ENCODE data around the gene LRP1B.
"Not testable (repeated sequence)": the region's sequence is repeated elsewhere in the genome, so short reads cannot be mapped to it uniquely, and the experiment has no call there.

Gene LRP1B

DNA sequence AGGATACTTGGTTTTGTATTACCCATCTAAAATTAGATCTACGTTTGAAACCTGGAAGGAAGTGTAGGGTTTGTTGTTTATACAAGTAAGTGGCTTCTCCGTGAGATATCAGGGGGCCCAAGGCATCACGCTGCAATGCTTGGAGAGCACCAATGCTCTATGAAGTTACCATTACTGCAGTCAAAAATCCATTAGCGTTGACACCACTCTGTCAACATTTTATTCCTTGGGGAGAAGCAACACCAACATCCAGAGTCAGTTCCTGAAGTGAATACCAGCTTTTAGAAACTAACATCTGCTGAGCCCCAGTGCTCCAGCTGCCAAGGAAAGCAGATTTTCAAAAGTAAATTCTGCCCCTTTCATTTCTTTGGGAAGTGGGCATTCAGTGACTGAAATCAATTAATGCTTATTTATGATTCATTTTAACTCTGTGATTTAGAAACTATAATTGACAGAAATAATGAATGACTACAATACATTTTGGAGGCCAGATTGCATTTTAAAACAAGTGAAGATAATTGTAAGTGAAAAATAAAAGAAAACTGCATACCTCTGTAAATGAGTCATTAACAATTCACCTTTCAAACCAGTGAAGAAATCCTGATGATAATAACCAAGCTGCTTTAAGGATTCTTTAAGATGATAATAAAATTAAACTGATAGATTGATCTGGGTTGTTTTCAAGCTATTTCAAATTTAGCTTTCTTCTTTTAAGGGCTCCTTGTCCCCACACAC, 30.5 kb downstream of the LRP1B start:
- DNase-seq: no peak

DNA sequence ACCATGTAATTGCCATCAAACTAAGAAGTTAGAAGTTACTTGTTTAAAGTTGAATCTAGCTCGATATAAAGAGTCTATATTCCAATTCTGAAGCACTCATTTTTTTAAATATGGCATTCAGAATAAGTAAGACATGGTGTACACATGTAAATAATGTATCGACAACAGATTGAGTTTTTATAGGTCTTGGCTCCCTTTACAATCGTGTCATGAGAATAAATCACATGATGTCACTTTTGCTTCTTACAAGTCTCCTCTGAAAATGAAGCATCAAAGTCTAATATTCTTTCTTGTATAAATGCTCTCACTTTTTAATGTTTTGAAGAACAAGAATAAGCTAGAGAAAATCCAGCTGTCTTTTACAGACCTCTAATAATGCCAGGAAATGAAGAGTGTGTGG, 33.1 kb downstream of the LRP1B start:
- DNase-seq: no peak

DNA sequence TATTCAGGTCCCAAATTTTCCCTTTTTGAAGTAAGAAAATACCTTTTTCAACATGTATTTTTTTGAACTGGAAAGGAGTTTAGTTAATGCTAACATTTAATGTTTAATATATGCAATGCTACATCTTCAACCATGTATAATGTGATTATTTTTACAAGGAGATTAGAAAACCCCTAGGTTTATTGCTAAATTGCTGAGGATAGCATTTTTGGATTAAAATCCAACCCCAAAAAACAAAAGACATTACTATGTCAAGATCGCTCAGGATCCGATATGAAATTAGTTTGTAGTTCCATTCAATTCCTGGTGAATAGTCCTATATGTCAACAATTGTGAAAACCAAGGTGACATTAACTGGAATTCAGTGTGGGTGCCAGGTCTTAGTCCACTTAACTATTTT, 35.2 kb downstream of the LRP1B start:
- DNase-seq: no peak

DNA sequence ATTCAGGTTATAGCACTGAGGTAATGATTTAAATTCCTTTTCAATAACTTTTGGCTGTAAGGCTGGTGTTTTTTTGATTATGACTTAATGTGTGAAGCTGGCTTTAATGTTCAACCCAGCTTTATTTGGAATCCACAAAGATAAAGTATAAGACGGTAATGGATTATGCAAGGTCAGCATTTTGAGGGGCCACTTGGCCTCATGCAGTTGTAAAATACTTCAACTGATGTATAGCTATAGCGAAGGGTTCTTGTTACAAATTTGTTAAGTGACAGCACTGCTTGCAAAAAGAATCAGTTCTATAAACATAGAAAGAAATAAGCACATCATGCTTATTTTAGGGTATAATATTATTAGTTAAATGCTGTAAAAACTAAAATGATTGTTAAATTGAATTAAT, 36.6 kb downstream of the LRP1B start:
- DNase-seq: no peak

DNA sequence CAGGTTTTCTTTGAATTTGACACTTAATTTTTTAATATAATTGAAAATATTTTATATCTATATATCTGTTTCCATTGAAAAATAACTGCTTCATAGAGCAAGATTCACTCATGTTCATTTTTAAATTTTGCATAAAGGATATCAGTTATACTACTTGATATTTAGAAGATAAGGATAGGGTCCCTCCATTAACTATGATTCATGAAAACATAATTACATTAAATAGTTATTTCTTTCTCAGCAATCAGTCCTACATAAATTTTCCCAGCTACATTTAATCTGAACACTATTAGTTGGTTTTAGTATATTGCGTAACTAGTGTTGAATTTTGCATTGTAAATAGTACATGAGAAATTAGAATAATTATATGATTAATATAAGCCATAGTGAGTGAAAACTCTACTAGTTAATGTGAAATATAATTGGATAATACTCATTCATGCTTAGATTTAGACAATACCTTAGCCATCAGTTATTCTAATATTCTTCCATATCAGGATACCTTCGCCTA, 42.7 kb downstream of the LRP1B start:
- no peak for DNase-seq

DNA sequence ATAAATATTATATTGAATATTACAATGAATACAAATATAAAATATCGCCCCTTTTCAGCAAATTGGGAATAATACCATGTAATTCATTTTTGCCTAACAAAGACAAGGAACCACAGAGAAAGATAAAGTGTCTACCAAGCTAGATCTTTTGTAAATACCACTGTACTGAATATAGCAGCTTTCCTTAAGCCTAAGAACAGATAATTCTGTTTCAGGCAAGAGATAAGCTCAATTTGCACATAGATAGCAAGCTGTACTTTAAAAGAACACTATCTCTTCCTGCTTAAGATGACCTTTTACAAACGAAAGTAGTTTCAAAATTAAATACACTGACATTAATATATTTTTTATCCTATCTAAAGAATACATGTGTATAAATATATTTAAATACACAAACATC, 43.2 kb downstream of the LRP1B start:
- not testable (repeated sequence) for DNase-seq

DNA sequence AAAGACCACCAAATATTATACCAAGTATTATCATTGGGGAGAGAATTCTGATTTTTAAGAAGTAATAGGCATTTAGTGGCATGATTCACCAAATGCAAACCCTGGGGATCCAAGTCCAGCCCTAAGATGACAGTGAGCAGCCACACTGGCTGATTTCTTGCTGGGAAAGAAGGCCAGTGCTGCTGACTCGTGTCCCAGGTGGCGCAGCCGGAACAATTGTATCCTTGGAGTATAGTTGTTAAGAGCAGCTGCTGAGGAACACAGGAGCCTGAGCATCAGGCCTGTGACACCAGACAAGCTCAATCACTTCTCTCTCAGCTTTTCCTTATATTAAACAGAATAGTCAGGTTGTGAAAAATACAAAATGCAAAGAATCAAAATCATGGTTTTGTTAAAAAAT, 48.4 kb downstream of the LRP1B start:
- DNase-seq: no peak

DNA sequence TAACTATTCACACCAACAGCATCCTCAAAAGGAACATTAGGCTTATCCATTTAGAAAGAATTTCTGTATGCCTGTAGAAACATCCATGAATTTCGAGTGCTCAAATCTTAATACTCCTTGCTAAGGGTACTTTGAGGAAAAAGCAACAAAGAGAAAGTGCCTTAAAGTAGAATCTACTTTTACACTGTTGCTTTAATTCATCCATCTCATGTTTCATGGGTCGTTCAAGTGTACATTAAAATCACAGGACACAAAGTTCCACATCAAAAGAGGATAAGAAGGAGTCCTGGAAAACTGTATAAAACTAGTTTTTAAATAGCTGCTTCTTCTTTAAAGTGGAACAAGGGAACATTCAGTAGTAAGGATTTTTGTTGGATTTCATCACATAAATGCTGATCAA, 54.5 kb downstream of the LRP1B start:
- no peak for DNase-seq

DNA sequence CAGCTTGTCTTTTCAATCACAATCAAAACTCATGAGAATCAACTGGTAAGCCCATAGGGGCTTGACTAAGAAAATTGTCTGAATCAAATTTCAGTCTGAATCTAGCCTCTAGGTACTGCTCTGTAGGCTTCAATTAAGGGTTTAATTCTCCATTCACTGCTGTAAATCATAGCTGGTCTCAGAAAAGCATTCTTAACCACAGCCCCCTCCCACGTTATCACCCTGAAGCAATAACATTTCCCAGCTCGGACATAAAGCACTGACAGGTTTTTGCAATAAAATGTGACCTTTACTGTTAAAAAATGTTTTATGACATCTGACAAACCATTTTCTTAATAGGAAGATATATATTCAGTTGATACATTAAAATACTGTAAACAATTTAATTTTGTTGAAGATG, 55.0 kb downstream of the LRP1B start:
- no peak for DNase-seq

DNA sequence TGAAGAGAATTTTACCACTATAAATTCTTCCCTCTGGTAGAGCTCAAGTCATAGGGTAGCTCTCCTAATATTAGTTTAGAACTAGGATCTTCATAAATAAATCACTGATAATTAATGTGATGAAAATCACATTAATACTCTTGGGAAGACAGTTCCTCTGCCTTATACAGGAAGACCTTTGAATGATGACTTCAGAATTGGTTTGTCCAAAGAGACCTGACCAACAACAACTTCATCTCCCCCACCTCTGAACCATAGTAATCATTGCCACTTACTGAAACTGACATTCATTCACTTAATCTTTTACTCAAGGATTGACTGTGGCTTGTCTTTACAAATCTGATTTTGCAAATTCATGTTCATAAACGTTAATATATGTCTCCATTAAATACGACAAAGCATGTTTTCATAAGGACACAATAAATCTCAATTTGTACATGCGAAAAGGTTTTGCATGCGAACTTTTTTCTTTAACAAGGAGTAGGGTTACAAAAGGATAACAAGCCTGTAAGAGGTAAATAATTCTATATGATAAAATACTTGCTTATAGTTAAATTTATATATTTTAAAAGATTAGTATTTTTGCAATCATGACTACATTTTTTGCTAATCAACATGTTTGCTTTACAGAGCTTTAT, 61.4 kb downstream of the LRP1B start:
- DNase-seq: no peak

DNA sequence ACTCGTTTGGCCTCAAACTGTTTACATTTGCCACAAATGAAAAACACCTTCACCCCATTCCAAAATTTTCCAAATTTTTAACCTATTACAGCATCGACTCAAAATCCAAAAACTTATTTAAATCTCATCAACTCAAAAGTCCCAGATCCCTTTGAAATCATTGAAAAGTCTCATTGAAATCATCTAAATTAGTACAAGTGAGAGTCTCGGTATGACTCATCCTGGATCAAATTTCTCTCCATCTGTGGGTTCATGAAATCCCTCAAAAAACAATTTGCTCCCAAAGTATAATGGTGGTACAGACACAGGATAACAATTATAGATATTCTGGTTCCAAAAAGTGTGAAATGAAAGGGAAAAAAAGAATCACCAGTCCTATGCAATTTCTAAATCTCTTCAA, 65.1 kb downstream of the LRP1B start:
- DNase-seq: no peak

DNA sequence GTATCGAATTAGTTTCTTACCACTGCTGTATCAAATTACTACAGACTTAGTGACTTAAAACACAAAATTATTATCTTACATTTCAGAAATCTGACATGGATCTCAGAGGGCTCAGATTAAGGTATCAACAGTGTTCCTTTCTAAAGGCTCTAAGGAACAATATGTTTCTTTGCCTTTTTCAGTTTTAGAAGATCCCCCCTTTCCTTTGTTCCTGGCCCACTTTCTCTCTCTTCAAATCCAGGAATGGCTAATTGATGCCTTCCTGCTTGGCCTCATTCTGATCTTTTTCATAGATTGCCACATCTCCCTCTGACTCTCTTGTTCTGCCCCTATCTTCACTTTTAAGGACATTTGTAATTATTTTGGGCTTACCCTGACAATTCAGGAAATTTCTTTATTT, 65.7 kb downstream of the LRP1B start:
- DNase-seq: no peak

DNA sequence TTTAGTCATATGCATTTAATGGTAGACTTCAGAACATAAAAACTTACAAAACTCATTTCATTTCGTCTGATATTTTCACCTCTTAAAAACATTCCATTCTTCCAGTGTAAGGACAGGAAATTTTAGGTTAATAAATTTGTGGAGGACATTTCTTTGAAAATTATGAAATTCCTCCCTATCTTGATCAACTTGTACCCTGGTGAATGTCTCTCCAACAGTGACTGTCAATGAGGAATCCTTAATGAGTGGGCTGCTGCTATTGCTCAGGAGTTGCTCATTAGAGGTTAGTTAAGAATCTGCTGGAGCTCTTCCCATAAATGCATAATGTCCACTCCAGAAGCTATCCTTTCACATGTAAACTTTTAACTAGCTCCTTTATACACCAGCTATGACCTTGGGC, 69.1 kb downstream of the LRP1B start:
- DNase-seq: no peak

DNA sequence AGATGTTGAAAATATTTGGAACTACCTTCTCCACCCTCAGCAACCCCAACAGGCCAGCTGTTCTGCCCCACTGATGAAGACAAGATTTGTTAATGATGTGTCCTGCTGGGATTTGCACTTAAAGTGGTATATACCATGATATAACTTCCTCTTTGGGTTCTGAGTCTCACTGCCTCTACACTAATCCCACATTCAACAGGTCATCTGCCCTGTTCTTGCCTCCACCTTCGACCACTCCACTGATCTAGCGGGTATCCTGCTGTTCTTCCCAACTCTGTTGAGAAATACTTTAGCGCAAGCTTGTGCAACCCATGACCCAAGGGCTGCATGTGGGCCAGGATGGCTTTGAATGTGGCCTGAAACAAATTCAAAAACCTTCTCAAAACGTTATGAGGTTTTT, 72.7 kb downstream of the LRP1B start:
- DNase-seq: no peak

DNA sequence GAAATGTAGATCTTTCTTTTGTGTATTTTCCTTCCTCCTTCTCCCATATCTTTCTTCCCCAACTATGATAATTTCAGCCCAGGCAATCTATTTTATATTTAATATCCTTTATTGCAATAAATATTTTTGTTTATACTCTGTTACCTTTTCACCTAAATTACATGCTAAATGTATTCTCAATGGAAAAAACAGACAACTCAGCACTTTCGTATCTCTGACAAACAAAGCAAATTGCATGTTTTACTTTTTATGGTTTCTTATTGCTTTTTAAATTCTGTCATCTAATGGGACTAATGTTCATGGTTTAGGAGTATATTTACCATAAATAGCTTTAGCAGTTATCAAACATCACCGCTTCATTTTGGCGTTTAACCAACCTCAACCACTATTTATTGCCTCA, 74.0 kb downstream of the LRP1B start:
- DNase-seq: no peak

DNA sequence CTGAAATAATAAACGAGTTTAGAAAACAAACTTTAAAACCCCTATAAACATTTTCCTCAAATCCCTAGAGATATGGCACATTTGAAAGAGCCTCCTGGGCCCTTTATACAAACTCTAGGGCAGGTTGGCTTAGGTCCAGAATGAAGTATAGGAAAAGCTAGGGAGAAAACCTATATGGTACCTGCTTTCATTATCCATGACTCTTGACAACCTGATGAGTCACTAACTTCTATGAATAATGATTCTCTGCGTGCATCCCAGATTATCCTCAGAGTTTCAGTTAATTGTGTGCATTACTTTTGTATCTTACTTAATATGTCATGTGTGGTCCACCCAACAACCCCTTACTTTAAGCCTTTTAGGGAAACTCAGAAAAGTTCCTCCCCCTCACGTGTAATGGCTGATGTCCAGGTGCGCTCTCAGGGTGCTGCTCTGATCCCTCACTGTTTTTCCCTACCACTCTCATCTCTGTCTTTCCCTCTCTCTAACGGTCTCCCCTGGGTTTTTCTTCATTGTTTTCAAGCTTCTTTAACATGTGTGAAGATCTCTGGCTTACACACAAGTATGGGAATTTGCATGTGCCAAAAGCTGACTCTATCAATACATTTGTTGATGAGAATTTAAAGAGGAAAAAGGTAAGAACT, 78.5 kb downstream of the LRP1B start:
- no peak for DNase-seq

DNA sequence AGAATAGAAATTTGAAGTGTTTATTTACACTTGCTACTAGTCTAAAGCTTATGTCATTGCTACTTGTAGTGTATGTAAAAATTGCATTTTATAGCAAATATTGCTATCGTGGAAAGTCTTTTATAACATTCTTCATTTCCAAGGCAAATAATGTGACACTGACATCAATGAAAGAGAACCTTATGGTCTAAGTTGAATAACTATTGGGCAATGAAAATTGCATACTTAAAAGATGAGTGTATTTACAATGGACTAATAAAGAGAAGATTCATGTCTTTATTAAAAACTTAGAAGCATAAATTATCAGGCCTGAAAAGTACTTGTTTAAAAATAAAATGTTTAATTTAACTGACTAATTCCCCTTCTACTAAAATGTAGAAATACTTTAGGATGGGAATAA, 82.2 kb downstream of the LRP1B start:
- no peak for DNase-seq

DNA sequence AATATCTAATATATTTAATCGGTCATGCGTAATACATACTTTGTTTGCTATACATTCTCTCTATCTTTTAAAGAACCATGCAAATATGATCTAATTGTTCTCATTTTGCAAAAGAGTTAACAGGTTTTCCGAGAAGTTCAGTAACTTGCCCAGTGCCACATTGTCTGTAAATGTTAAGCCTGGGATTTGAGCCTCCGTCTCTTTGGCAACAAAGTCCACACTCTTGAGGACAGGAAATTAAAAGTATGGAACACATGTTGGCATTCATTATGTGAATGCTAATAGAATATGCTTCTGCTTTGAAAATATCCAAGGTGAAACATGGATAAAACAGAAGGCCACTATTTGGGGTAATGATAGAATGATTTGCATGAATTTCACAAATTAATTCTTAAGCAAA, 85.2 kb downstream of the LRP1B start:
- DNase-seq: no peak

DNA sequence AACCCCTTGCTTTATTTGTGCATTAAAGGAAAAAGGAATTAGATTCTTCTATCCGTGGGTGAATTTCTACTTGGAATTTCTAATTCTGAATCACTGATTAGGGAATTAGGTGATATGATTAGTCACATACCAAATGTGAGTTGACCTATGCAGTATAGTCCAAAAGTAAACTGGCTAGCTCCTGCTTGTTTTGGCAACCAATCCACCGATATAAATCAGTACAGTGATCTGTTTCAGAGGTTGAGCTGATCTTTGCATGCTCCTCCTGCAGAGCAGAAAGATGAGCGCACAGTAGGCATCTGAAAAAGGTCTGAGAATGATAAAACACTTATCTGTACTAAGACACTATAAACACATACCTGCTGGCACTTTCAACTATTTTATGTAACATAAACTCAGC, 86.6 kb downstream of the LRP1B start:
- no peak for DNase-seq

DNA sequence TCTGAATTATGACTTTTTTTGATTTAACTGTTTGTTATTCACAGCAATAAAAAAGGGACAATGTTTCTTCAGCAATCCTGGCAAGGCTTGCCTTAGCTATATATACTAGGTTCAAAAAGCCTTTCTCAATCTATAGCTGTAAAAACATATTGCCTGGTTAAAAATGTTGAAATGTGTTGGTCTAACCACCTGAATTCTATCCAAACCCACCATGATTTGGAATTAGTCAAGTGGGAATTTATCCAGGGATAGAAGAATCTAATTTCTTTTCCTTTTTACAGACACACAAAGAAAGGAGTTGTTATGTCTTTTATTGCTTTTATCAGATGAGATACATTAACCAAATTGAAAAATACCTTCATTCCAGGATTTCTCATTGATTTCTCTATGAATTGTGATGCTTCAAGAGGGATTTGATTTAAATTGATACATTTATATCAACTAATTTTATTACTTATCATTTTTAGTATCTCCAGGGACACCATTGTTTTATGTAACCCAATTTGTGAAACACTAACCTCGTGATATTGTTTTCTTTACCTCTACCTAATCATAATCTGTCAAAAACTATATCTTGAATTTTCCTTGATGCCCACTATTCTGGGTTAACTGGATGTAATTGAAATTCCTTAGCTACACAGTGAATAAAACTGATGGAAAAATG, 88.1 kb downstream of the LRP1B start:
- no peak for DNase-seq

DNA sequence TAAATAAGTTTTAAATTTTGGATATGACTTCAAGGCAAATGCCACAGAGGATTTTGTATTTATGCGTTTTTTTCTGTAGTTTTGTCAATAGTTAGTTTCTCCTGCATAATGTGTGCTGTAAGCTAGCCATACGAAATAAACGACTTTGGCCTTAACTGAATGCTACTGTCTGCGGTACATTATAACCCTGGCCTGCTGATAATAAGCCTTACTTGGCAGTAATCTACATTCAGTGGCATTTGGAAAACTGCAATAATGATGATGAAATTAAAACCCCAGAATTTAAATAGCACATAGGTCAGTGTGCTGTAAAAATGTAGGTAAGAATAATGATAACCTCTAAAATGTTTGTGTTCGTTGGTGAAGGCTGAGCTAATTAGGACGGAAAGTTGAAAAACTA, 88.8 kb downstream of the LRP1B start:
- no peak for DNase-seq

DNA sequence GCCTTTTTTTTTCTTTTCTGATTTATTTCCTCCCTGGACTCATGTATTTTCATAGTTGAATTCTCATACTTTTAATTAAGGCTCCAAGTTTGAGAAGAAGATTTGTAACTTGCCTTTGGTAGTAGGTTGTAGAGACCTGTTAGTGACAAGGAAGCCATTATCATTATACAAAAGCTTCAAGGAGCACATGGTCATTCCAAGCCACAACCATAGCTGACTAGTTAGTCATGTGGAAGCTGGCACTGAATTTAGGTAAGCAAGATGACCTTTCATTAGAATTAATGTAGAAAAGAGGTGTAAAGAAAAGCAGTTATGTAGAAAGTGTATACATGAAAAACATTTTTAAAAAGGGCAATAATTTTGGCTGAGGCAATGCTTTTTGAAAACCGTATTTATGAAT, 89.7 kb downstream of the LRP1B start:
- DNase-seq: no peak

DNA sequence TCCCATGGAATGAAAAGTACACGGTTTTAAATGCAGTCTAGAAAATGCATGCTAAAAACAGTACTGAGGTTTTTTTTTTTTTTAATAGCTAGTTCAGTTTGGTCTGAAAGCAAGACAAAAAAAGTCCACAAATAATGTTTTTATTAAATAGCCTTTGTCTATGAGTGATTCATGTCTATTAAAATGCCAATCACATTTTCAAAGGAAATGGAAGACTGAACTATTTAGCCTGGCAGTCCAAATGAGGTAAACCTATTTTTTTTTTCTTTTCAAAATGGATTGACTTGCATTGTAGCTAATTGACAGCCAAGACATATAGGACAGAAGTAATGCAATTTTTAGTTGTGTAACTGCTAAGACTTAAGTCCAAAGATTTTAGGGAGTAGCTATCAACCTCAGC, 90.3 kb downstream of the LRP1B start:
- DNase-seq: no peak

DNA sequence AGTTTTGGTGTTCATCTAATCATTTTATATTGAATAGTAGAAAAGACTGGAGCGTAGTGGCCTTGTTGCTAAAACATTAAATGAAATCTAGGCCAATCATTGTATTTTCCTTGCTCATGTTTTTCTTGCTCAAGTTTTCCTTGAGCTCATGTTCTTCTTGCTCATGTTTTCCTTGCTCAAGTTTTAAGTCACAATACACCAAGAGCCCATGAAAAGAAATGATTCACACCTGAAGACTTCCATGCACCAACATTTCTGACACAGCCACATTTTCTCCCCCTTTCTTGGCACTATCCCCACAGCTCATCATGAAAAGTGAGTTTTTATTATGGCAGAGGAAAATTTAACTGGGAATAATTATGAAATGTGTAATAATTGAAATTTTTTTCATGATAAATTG, 92.0 kb downstream of the LRP1B start:
- no peak for DNase-seq

All from NCI-H1436 (cell line).